ENCODE data around the gene IL17RB. TPM values are rescaled to one million over a fixed set of nuclear protein-coding genes. Genes with fewer than 3 reads are reported as not detected.

The IL17RB gene
- total RNA-seq (ENCODE audit: low replicate concordance): 10.5 and 10.8 TPM in 2 replicates
- long read RNA-seq, transcript IL17RB-201 (11 exons, 2,010 nt): major isoform, 27 of 39 reads
- long read RNA-seq, partial matches to known transcripts: 0 of 39 reads
- long read RNA-seq, other reads (novel, unspliced or antisense): 9 of 39 reads

- H3K9me3 Mint-ChIP-seq: no peaks in the 10 kb centered on the region
- peak within 1 kb of the TSS; percentile 84 for H3K4me3 Mint-ChIP-seq
- H3K27me3 Mint-ChIP-seq: peaks cover 21% of the 10 kb centered on the region
- TF ChIP-seq CTCF (conservative IDR thresholded peaks at IDR 0.05): no peak
- no peak within 1 kb of the TSS for H3K27ac Mint-ChIP-seq
- peaks cover 9% of the 10 kb centered on the region for H3K36me3 Mint-ChIP-seq
- DNase-seq (ENCODE audit: extremely low spot score, unreplicated experiment): no peak
- H3K4me1 Mint-ChIP-seq (ENCODE audit: unreplicated experiment): peaks cover 30% of the 10 kb centered on the region
These were observed at the start of gene IL17RB, which contains the start of gene CHDH for GRCh38 chr3:53846134-53846850. Gene IL17RB (plus strand): TSS chr3:53846568. CDS start chr3:53846589, 21 bp downstream. Gene CHDH (minus strand): TSS chr3:53846419. CDS start chr3:53824008, 22,411 bp downstream.

GRCh38 chr3:53798144-53798543 is 48.2 kb upstream of the IL17RB start:
- H3K9me3 Mint-ChIP-seq: no peaks in the 10 kb centered on the region
- peaks cover 4% of the 10 kb centered on the region for H3K27me3 Mint-ChIP-seq
- H3K27ac Mint-ChIP-seq: no peak overlapping the region
- H3K36me3 Mint-ChIP-seq: no peaks in the 10 kb centered on the region
- no peak for TF ChIP-seq CTCF (conservative IDR thresholded peaks at IDR 0.05)
- DNase-seq (ENCODE audit: extremely low spot score, unreplicated experiment): no peak
- H3K4me3 Mint-ChIP-seq: no peak overlapping the region
- H3K4me1 Mint-ChIP-seq (ENCODE audit: unreplicated experiment): peaks cover 19% of the 10 kb centered on the region

GRCh38 chr3:53799338-53799865 is 47.0 kb upstream of the IL17RB start:
- no peak overlapping the region for H3K4me3 Mint-ChIP-seq
- no peaks in the 10 kb centered on the region for H3K9me3 Mint-ChIP-seq
- peaks cover 28% of the 10 kb centered on the region for H3K4me1 Mint-ChIP-seq (ENCODE audit: unreplicated experiment)
- no peak for DNase-seq (ENCODE audit: extremely low spot score, unreplicated experiment)
- peak overlapping the region; percentile 85 for H3K27ac Mint-ChIP-seq
- no peak for TF ChIP-seq CTCF (conservative IDR thresholded peaks at IDR 0.05)
- no peaks in the 10 kb centered on the region for H3K36me3 Mint-ChIP-seq
- peaks cover 4% of the 10 kb centered on the region for H3K27me3 Mint-ChIP-seq

GRCh38 chr3:53800041-53800906 is 46.1 kb upstream of the IL17RB start:
- Mint-ChIP-seq H3K4me1 (ENCODE audit: unreplicated experiment) (peaks cover 36% of the 10 kb centered on the region), H3K36me3 (no peaks in the 10 kb centered on the region), H3K9me3 (no peaks in the 10 kb centered on the region), H3K27ac (peak overlapping the region; percentile 85), H3K27me3 (no peaks in the 10 kb centered on the region), H3K4me3 (no peak overlapping the region)
- no peak for DNase-seq (ENCODE audit: extremely low spot score, unreplicated experiment)
- no peak for TF ChIP-seq CTCF (conservative IDR thresholded peaks at IDR 0.05)

- TF ChIP-seq CTCF (conservative IDR thresholded peaks at IDR 0.05): no peak
- H3K36me3 Mint-ChIP-seq: no peaks in the 10 kb centered on the region
- H3K9me3 Mint-ChIP-seq: no peaks in the 10 kb centered on the region
- peaks cover 32% of the 10 kb centered on the region for H3K4me1 Mint-ChIP-seq (ENCODE audit: unreplicated experiment)
- no peak overlapping the region for H3K4me3 Mint-ChIP-seq
- H3K27me3 Mint-ChIP-seq: no peaks in the 10 kb centered on the region
- no peak overlapping the region for H3K27ac Mint-ChIP-seq
- no peak for DNase-seq (ENCODE audit: extremely low spot score, unreplicated experiment)
These were observed 45.0 kb upstream of the IL17RB start for GRCh38 chr3:53801319-53801718.

All from type B pancreatic cell (in vitro differentiated cells).